Mammary epithelial cell (primary cell): ENCODE measurements around the gene PPIE.

Experiments used
- EZH2 ChIP-seq: IDR thresholded peaks from 2 replicates; pipeline ENCODE4 v1.6.1; 2012; ENCODE audit warnings: low read length, inconsistent platforms, borderline replicate concordance
- TF ChIP-seq, protein P1 (sequence below), 2 donors: IDR thresholded peaks in 1 of 2; conservative IDR thresholded peaks in 1 of 2; 2 replicates each; pipeline ENCODE4 v1.5.1; 2011 to 2012; ENCODE audit warnings: inconsistent platforms in 2 of 2, low read length in 2 of 2, mild to moderate bottlenecking in 2 of 2, control low read depth in 1 of 2, low read depth in 1 of 2; ENCODE audit not compliant: insufficient read depth in 1 of 2; ENCODE audit errors: extremely low read depth in 1 of 2

DNA sequence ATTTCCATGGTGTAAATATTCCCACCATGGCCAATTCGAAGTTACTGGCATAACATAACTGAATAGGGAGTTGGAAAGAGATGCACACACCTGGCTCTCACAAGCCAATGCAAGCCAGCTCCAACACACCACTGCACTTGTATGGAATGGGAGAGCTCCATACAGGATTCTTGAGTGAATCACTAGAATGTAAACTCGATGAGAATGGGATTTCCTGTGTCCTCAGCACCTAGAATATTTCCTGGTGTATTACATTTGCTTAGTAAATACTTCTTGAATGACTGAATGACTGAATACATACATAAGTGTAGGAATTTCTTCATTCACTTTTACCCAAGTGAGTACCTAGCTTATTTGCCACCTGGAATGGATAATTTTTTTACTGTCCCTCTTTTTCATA, 16.2 kb upstream of the PPIE start:
- TF ChIP-seq EZH2, result no peak
- TF ChIP-seq, protein P1, sequence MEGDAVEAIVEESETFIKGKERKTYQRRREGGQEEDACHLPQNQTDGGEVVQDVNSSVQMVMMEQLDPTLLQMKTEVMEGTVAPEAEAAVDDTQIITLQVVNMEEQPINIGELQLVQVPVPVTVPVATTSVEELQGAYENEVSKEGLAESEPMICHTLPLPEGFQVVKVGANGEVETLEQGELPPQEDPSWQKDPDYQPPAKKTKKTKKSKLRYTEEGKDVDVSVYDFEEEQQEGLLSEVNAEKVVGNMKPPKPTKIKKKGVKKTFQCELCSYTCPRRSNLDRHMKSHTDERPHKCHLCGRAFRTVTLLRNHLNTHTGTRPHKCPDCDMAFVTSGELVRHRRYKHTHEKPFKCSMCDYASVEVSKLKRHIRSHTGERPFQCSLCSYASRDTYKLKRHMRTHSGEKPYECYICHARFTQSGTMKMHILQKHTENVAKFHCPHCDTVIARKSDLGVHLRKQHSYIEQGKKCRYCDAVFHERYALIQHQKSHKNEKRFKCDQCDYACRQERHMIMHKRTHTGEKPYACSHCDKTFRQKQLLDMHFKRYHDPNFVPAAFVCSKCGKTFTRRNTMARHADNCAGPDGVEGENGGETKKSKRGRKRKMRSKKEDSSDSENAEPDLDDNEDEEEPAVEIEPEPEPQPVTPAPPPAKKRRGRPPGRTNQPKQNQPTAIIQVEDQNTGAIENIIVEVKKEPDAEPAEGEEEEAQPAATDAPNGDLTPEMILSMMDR (conservative IDR thresholded peaks at IDR 0.05 in 1 of 2, IDR thresholded peaks at IDR 0.05 in 1 of 2; ENCODE audit: extremely low read depth in 1 of 2, insufficient read depth in 1 of 2, low read depth in 1 of 2, low read length in 2 of 2), result no peak
